HG02943 (cell line): ENCODE measurements around the gene LTV1.
"Not testable (repeated sequence)": the region's sequence is repeated elsewhere in the genome, so short reads cannot be mapped to it uniquely, and the experiment has no call there.

Source experiments
- ATAC-seq: cut with Tn5 transposase; IDR thresholded peaks from one replicate; pipeline ENCODE4 v1.9.1; 2021; ENCODE audit warnings: mild to moderate bottlenecking, low read depth, moderate library complexity; ENCODE audit not compliant: unreplicated experiment

The LTV1 gene

DNA sequence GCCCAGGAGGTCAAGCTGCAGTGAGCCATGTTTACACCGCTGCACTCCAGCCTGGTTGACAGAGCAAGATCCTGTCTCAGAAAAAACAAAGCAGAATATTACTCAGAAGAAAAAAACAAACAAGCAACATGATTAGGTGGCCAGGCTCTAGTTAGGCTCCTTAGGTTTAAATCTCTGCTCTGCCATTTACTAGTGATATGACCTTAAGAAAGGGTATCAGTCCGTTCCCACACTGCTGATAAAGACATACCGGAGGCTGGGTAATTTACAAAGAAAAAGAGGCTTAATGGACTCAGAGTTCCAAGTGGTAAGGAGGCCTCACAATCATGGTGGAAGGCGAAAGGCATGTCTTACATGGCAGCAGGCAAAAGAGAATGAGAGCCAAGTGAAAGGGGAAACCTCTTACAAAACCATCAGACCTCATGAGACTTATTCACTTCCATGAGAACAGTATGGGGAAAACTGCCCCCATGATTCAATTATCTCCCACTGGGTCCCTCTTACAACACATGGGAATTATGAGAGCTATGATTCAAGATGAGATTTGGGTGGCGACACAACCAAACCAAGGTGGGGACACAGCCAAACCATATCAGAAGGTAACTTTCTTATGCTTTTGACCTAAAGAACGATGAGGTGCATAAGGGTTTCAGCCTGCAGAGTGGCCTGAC, 2.4 kb upstream of the LTV1 start:
- ATAC-seq, result no peak

DNA sequence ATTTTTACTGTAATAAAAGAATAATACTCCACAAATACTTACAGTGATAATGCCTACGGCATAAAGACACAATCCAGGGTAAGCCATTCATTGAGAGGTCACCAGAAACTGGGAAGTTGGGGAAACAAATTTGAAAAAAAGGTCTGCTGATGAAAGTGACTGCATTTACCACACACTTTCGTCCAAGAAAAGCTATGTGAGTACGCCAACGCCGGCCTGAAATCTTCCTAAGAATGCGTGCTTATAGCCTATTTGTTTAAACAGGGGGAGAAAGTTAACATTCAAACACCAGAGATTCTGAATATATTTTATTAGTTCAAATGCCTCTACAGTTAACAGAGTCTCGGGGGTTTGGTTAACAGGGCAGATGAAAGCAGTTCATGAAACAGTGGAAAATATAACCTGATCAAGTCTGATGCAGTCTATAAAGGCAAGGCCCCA, 657 bp upstream of the LTV1 start:
- ATAC-seq, result no peak

DNA sequence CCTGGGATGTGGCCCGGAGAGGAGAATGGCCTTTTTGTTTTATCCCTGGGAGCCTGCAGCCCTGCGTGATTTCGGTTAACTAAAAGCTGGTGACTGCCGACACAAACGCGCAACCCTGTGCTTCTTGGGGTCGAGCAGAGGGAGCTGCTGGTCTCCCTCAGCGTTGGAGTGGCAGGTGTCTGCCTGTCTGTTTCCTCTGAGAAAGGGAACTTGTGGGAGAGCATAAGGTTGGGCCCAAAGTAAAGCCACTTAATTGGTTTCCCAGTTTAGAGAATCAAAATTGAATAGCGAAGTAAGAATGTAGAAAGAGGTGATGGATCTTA, 500 bp downstream of the LTV1 start:
- peak; percentile 10 for ATAC-seq

DNA sequence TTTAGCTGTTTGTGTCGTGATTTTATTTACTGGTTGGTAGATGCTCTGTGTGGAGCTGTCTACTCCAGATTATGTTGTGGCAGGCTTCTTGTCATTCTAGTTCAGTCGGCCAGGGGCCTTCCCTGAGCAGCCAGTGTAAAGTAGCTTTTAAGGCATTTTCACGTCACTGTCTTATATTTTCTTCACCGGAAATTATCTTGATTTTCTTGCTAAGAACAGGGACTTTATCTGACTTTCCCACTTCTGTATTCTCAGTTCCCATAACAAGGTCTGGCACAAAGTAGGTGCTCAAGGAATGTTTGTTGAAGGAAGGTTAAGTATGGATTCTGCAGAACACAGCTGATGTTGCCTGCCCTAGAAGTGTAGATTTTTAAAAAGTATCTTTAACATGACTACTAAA, 868 bp downstream of the LTV1 start:
- no peak for ATAC-seq

DNA sequence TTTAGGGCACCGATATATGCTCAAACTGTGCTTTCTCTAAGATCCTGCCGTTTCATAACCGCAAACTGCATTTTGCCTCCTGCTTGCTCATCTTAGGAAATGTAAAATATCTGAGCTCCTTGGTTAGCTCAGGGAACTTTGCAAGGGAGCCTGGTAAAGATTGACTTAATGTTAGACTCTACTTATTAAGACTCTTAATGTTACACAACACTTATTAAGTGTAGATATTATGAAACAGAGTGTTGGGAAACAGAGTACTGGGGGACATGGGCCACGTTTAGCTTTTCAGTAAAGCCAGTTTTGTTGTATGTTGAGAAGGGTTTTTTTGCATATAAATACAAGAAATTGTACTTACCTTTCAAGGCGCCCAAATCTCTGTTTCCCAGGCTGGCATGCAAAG, 1.9 kb downstream of the LTV1 start:
- no peak for ATAC-seq

DNA sequence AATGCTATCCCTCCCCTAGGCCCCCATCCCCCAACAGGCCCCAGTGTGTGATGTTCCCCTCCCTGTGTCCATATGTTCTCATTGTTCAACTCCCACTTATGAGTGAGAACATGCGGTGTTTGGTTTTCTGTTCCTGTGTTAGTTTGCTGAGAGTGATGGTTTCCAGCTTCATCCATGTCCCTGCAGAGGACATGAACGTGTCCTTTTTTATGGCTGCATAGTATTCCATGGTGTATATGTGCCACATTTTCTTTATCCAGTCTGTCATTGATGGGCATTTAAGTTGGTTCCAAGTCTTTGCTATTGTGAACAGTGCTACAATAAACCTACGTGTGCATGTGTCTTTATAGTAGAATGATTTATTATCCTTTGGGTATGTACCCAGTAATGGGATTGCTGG, 8.6 kb downstream of the LTV1 start:
- ATAC-seq, result not testable (repeated sequence)

DNA sequence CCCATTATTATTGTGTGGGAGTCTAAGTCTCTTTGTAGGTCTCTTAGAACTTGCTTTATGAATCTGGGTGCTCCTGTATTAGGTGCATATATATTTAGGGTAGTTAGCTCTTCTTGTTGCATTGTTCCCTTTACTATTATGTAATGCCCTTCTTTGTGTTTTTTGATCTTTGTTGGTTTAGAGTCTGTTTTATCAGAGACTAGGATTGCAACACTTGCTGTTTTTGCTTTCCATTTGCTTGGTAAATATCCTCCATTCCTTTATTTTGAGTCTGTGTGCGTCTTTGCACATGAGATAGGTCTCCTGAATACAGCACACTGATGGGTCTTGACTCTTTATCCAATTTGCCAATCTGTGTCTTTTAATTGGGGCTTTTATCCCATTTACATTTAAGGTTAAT, 11.9 kb downstream of the LTV1 start:
- ATAC-seq, result not testable (repeated sequence)

DNA sequence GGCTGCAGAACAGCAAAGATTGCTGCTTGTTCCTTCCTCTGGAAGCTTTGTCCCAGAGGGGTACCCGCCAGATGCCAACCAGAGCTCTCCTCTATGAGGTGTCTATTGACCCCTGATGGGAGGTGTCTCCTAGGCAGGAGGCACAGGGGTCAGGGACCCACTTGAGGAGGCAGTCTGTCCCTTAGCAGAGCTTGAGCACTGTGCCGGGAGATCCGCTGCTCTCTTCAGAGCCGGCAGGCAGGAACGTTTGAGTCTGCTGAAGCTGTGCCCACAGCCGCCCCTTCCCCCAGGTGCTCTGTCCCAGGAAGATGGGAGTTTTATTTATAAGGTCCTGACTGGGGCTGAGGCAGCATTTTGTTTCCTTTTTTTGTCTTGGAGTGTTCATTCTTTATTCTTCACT, 13.6 kb downstream of the LTV1 start:
- not testable (repeated sequence) for ATAC-seq

DNA sequence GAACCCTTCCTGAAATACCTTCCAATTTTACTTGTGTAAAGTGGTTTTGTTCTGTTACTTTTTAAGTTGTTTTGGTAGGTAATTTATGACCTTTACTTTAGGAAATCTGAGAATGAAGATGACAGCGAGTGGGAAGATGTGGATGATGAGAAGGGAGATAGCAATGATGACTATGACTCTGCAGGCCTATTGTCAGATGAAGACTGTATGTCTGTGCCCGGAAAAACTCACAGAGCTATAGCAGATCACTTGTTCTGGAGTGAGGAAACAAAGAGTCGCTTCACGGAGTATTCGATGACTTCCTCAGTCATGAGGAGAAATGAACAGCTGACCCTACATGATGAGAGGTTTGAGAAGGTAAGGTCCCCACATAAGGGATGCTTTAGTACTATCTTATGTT, 14.5 kb downstream of the LTV1 start:
- no peak for ATAC-seq

DNA sequence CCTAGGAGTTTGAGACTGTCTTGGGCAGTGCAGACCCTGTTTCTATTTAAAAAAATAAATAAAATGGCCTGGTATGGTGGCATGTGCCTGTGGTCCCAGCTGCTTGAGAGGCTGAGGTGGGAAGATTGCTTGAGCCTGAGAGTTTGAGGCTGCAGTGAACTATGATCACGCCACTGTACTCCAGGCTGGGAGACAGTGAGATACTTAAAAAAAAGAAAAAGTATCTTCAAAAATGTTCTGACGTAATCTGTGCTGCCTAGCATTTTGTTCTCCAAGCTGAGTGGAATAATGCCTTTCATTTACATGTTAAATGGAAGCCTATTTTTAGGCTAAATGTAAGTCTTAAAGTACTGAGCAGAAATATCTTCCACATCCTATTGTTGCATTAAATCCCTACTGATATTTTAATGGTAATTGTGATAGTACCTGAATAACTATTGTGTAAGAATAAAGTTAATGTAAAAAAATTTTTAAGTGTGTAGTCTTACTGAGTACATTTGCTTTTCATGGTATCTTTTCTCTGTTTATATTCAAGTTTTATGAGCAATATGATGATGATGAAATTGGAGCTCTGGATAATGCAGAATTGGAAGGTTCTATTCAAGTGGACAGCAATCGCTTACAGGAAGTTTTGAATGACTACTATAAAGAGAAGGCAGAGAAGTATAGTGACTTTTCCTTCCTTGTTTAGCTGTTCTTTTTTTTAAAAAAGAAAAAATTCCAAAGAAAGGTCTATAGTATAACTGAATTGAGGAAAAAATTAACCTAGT, 16.9 kb downstream of the LTV1 start:
- no peak for ATAC-seq

DNA sequence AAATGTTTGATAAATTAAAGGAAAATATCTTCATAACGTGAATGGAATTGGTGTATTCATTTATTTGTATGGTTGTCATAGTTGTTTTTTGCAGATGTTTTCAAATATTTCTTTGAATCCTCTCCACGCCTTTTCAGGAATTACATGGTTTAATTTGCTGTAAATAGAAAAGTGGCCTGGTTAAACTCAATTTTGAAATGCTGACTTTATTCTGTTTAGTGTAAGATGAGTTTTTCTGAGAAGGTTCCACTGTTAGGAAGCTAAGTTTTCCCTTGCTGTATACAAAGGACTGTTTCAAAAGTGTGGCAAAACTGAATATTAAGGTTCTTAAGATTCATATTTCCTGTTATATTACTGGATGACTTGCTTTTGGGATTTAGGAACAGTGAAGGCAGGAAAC, 20.6 kb downstream of the LTV1 start:
- no peak for ATAC-seq

DNA sequence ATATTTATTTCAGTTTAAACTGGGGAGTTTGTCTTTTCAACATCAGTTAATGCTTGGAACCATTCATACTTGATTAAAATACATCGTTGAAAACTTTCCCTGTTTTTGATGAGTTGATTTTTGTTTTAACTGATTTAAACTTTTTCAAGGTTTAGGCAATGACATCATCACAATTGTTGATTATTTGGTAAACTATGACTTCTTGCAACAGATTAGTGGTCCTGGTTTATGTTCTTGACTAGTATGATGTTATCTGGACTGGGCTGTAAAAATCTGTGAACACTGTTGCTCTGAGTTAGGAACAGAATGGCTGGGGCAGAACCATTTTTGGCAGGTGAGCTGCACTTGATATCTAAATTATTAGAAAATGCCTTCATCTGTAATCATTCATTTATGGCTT, 21.1 kb downstream of the LTV1 start, which contains the start of gene ZC2HC1B:
ZC2HC1B (plus strand) TSS at position 241 of the 400 bp plus-strand sequence; CDS start at position 307, 66 bp downstream.
- ATAC-seq, result no peak

DNA sequence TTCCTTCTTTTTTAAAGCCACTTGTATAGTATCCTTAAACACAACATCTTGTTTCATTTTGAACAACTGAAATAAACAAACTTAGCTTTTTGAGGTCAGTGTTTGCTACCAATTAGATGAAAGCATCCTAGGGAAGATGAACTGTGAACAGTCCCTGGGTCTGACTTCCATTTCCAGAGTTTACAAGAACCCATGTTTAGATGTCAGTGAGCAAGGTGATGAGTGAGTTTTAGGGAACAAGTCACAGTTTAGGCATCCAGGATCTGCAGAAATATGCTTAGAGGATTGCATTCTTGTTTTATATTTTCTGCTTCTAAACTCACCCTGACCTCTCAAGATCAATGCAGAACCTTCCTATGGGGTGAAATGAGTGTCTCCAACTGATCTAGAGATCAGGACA, 24.1 kb downstream of the LTV1 start:
- no peak for ATAC-seq

DNA sequence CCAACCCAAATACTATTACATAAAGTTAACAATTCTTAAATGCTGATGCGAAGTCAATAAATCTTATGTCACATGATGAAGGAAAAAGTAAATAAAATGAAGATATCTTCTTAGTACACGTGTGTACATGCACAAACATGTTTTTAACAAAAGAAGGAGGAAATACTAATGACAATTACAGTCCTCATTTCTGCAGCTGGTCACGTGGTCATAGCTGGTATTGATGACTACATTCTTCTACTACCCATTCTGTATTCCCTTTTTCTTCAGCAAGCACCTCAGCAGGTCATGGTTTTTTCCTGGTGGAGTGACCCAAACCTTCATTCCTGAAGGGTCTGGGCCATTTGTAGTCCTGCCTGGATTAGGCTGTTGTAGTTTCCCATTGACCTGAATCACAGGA, 25.7 kb downstream of the LTV1 start:
- not testable (repeated sequence) for ATAC-seq

DNA sequence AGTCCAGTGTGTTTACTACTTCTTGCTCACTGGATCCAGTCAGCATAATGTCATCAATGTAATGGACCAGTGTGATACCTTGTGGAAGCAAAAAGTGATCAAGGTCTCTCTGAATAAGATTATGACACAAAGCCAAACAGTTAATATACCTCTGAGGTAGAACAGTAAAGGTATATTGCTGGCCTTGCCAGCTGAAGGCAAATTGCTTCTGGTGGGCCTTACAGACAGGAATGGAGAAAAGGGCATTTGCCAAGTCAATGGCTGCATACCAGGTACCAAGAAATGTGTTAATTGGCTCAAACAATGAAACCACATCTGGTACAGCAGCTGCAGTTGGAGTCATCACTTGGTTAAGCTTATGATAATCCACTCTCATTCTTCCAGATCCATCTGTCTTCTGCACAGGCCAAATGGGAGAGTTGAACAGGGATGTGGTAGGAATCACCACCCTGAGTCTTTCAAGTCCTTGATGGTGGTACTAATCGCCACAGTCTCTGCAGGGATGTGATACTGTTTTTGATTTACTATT, 28.1 kb downstream of the LTV1 start:
- ATAC-seq, result not testable (repeated sequence)

DNA sequence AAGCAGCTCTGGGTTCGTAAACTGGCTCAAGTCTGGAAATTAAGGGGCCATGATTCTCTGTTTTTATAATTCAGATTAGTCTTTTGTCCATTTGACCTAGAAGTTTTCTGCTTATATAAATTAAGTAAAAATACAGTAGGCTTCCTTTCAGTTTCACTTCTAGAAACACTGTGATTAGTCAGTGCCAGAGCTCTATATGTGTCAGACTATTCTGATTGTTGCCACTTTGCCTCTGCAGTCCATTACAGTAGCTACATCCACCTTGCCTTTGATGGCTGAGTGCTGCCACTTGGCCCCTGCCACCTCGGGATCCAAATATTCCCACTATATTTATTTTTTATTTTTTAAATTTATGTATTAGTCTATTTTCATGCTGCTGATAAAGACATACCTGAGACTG, 29.1 kb downstream of the LTV1 start:
- no peak for ATAC-seq

DNA sequence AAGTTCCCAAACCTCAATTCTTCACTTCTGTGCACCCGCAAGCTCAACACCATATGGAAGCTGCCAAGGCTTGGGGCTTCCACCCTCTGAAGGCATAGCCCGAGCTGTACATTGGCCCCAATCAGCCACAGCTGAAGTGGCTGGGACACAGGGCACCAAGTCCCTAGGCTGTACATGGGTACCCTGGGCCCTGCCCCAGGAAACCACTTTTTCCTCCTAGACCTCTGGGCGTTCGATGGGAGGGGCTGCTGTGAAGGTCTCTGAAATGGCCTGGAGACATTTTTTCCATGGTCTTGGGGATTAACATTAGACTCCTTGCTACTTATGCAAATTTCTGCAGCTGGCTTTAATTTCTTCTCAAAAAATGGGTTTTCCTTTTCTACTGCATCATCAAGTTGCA, 30.5 kb downstream of the LTV1 start:
- ATAC-seq, result not testable (repeated sequence)

DNA sequence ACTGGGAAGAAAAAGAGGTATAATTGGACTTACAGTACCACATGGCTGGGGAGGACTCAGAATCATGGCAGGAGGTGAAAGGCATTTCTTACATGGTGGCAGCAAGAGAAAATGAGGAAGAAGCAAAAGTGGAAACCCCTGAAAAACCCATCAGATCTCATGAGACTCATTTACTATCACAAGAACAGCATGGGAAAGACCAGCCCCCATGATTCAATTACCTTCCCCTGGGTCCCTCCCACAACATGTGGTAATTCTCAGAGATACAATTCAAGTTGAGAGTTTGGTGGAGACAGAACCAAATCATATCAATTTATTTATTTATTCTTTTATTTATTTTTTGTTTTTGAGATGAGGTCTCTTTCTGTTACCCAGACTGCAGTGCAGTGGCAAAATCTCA, 31.4 kb downstream of the LTV1 start:
- not testable (repeated sequence) for ATAC-seq

DNA sequence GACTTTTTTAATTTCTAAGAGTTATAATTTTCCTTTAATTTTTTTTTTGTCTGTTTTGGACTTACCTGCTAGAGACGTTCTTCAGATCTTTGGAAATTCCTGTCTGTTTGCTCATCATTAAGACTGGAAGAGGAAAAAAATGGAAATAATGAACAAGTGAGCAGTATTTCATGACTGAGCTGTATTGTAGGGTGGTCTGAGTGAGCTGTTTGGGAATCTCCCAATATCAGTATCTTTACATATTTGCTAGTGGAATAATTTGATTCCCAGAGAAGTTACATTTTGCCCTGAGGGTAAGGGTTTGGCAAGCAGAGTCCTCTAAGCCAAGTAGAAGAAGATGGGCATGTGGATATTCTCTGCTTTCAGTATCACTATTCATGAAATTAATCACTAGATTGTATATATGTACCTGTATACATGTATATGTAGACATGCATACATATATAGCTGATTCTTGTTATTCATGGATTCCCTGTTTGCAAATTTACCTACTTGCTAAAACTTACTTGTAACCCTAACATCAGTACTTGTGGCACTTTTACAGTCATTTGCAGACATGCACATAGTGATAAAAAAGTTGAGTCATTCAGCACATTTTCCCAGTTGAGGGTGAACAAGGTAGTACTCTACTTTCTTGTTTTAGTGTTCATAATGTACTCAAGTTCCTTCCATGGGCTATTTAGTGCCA, 34.6 kb downstream of the LTV1 start:
- no peak for ATAC-seq

DNA sequence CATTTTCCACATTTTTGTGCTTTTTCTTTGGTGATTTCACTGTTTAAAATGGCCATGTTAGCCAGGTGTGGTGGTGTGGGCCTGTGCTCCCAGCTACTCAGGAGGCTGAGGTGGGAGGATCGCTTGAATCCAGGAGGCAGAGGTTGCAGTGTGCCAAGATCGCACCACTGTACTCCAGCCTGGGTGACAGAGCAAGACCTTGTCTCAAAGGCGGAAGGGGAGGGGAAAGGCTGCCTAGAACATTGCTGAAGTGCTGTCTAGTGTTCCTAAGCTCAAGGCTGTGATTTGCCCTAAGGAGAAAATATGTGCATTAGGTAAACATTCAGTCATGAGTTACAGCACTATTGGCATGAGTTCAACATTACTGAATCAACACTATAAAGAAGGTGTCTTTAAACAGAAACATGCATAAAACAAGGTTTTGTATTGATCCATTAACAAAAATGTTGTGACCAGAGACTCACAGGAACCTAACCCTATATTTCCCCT, 35.2 kb downstream of the LTV1 start:
- ATAC-seq, result no peak

DNA sequence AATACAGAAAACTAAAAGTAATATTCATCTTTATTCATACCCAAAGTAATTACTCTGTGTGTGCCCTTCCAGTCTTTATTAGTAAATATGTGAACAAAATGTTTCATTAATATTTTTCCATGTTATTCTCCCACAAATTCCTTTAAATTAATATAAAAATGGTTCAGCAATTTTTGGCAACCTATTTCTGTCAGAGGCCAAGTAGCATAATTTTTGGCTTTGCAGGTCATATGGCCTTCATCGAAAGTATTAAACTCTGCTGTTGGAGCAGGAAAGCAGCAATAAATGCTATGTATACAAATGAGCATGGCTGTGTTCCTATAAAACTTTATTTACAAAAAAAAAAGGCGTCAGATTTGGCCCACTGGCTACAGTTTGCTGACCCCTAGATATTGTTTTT, 37.3 kb downstream of the LTV1 start:
- no peak for ATAC-seq
